GM19035 (cell line): Measurements from ENCODE around the gene ASB16.
A peak's percentile ranks its signal among the peaks of the same experiment; 100 is the strongest.

ENCODE experiments used
- ATAC-seq: cut with Tn5 transposase; IDR thresholded peaks from one replicate; pipeline ENCODE4 v1.9.1; 2021; ENCODE audit not compliant: unreplicated experiment

Gene ASB16

GRCh38 chr17:44188576-44189403, 18.3 kb downstream of the ASB16 start:
- no peak for ATAC-seq

- no peak for ATAC-seq
Observed at GRCh38 chr17:44190481-44190880, 20.0 kb downstream of the ASB16 start.

GRCh38 chr17:44191369-44191768, 20.9 kb downstream of the ASB16 start:
- ATAC-seq = no peak

- no peak for ATAC-seq
Observed at GRCh38 chr17:44191941-44192496, 21.5 kb downstream of the ASB16 start.

DNA sequence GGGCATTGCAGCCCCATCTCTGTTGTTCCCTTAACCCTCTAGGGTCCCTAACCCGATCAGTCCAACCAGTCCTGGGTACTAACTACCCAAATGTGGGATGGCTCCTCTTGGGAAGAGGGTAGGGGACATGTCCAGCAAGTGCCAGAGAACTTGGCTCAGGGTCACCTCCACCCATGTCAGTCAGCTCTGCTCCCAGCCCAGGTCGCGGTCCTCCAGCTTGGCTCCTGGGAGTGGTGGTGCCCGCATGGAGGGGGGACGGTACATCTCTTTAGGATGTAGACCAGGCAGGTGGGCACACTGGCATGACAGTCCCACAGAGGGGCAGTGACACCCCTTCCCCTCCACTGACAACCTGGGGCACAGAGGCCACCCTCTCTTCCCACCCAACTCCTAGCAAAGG, 22.2 kb downstream of the ASB16 start:
- ATAC-seq = no peak

DNA sequence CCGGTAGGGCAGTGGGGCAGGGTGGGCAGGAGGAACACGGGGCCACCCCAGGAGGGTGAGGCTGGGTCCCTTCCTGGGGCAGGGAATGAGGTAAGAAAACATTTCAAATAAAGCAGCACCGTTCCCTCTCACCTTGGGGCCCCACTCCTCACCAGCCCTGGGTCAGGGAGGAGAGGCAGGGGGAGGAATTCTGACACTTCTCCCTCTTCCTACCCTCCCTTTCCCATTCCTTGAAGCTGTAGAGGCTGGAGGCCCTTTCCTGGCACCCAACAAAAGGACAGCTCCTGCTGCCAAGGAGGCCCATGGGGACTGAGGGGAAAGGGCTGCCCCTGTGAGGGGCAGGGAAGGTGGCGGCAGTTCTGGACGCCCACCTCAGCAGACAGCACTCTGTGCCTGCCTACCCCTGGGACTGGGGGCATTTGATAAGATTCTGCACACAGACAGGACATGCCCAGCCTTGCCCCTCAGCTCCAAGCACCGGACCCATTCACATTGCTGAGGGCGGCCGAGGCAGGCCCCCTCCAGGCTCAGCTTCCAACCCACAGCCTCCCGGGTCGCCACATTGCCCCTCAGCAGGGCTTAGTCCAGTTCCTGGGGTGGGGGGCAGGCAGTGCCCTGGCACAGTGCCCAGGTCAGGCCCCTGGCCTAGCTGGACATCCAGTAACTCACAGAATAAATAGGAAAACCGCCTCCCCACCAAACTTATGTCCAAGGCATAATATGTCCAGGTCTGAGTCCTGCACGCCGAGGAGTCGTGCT, 23.0 kb downstream of the ASB16 start:
- no peak for ATAC-seq

- ATAC-seq = no peak
Observed at GRCh38 chr17:44197107-44197506, 26.6 kb downstream of the ASB16 start.

DNA sequence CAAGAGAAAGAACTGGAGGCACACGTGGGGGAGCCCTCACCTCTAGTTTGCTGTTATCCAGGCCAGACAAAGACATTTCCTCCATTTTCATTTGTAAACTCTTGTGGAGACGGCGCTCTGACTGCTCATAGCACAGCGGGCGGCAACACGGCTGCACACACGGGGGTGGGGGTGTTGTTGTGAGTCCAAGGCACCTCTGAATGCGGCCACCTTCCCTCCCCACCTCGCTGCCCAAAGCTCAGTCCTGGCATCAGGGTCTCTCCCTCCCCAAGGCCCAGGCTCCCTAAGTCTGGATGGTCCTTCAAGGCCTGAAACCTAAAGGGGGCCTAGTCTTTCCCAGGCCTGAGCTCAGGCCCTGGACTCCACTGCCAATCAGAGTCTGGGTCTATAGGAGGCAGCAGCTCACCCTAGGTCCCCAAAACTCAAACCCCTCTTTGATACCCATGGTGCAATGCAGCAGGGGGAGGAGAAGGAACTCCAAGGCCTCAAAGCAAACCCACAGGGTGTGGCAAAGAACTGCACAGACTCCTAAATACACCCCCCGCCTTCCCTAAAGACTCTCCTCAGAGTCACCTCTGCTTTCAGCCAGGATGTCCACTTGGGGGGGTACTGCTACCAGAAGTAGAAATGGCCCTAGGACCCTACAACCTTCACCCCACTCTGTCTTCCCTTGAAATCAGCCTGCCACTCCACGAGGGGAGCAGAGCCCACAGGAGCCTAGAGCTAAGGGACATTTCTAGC, 27.6 kb downstream of the ASB16 start:
- ATAC-seq = no peak

DNA sequence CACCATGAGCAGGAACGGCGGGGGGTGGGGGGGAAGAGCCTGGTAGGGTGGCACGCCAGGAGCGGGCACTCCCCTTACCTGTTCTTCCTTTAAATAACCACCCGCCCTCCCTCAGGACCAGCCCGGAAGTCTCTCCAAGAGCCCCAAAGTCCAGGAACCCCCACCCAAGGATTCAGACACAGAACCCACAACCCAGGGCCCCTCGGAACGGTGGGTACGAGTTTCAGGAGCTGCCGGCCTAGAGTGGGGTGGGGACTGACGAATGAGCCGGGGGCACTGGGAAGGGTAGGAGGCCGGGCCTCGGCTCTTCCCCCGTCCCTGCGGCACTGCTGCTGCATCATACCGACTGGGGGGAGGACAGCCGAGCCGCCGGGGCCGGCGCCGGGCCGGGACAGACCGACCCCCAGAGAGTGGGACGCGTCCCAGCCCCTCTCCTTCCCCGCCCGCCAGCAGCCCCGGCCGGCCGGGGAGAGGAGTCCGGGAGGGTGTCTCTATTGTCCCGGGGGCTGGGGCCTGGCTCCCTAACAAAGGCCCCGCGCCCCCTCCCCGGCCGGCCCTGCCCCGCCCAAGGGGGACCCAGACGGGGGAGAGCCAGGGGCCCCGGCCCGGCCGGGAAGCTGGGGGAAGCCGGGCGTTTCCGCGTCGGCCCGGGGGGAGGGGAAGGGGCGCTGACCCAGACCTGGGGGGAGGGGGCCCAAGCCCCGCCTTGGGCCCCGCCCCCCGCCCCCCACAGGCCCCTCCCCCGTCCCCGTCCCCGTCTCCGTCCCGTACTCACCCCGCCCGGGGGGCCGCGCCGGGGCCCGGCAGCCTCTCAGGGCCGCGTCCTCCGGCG, 28.4 kb downstream of the ASB16 start:
- peak; percentile 24 for ATAC-seq

GRCh38 chr17:44199553-44200477, 29.3 kb downstream of the ASB16 start, which contains the start of gene ATXN7L3:
Gene ATXN7L3 (minus strand): TSS chr17:44199884. CDS start chr17:44198070, 1,814 bp downstream.
- ATAC-seq = peak; percentile 58

DNA sequence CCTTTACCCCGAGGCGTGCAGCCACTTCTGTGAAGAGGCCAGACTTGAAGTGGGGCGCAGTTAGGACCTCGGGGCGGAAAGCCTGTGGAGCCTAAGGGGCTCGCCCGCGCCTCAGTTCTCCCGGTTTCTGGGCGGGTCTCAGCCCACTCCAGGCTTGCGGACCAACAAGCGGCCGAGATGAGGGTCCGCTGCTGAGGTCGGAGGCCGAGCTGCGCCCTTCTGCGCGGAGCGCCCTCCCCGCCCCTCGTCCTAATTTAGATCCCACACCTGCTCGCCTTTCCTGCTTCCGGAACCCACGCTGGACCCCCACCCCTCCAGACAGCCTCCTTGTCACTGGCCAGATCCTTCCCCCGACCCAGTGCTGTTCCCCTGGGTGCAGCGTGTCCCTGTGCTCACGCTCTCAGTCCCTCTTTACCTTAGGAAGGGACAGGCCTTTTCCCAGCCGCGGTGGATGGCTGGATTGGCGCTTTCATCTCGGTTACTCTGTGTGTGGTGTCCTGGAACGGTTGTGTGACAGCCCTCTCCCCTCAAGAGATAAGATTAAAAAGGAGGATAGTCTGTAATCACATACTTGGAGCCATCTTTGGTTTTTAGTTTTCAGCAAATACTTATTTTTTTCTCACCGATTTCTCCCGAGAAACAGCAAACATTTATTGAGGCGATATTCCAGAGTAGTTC, 30.1 kb downstream of the ASB16 start:
- no peak for ATAC-seq

- ATAC-seq = no peak
Observed at GRCh38 chr17:44202756-44203155, 32.3 kb downstream of the ASB16 start.

DNA sequence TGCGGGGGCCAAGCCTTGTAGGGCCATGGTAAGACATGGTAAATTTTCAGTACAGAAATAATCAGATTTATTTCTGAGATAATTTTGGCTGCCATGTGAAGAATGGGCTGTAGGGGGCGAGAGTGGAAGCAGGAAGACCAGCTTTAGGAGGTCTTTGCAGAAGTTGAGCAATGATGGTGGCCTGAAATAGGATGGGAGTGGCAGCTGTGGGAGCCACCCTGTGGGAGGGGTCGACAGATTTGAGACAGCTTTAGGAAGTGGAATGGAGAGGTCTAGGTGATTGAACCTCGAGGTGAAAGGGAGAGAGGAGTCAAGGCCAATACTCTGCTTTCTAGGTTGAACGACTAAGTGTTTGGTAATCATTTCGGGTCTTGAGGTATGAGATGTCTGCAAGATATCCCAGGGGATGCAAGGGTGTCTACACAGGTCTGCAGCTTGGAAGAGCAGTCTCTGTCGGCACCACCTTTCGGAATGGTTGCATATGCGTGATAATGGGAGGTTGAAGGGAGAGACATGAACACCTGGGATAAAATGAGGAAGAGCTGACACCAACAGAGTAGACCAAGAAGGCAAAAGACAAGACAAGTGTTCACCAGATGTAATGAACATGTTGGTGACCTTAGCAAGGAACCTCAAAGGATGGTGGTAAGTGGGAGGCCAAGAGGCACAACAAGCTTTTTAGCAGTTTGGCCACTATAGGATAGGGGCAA, 33.4 kb downstream of the ASB16 start:
- ATAC-seq = no peak

- ATAC-seq = no peak
Observed at GRCh38 chr17:44204441-44204882, 34.0 kb downstream of the ASB16 start.

DNA sequence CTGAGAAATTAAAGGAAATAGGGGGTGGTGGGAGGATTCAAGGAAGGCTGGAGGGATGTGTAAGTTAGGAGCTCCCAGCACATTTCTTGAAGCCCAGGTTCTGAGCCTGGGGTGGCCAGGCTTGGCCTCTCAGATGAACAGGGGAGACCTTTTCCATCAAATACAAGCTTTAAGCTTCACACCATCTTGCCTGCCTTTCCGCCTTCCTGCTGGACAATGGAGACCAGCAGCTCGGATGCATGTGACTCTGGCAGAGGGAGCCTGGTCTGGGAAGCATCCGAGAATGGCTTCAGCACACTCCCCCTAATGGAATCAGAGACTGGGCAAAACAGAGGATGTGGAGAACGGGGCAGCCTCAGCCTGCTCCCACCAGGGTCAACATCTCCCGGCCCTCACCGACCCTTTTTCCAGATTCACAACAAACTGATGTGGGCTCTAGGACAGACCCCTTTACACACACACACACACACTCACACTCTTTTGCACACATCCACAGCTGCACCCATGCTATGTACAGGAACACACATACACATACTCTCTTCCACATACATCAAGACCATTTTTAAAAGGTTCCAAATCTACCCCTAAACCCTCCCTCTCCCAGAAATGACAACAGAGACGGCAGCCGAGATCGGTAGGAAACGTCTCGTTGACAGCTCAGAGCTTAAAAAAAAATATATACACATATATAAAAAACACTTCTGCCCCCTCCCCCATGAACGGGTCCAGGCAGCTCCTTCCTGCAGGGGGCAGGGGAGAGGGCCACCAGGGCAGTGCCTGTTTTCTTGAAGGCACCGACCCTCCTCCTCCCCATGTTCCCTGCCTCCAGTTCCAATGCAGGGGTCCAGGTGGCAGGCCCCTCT, 35.7 kb downstream of the ASB16 start:
- ATAC-seq = no peak

GRCh38 chr17:44206825-44207155, 36.3 kb downstream of the ASB16 start:
- ATAC-seq = no peak

- ATAC-seq = no peak
Observed at GRCh38 chr17:44207319-44207718, 36.8 kb downstream of the ASB16 start.
